ENCODE results near the gene MBD3L1. TPM values are rescaled to one million over a fixed set of nuclear protein-coding genes. Genes with fewer than 3 reads are reported as not detected.

MBD3L1 gene
- total and polyA plus RNA-seq, 2 donors (not counting 1 experiment from before 2014, with no cell fraction given), result not detected

GRCh38 chr19:8826371-8826770 lies 5.8 kb upstream of the MBD3L1 start:
- Histone ChIP-seq H3K4me3 (ENCODE audit: control extremely low read depth in 1 of 5, extremely low read depth in 1 of 5, insufficient read depth in 1 of 5, low read depth in 2 of 5, low read length in 4 of 5) (no peak overlapping the region), H3K27ac (ENCODE audit: low read length in 2 of 2) (no peak overlapping the region), H3K9me3 (ENCODE audit: control extremely low read depth in 1 of 3, control insufficient read depth in 2 of 3, insufficient read depth in 1 of 3, low read length in 2 of 3) (peaks cover 0 to 11% (median 0%) of the 10 kb centered on the region in 3 donors), H3K36me3 (replicated peaks in 1 of 2; ENCODE audit: control extremely low read depth in 1 of 2, control insufficient read depth in 1 of 2, extremely low read depth in 1 of 2, insufficient read depth in 2 of 2, low read length in 1 of 2) (peaks cover 2 to 31% of the 10 kb centered on the region in 2 experiments), H2AFZ (ENCODE audit: insufficient read depth, low read depth, low read length, poor library complexity, severe bottlenecking) (no peak overlapping the region), H3K4me1 (ENCODE audit: control insufficient read depth in 2 of 2, insufficient read depth in 2 of 2, low read length in 2 of 2) (peaks cover 4% of the 10 kb centered on the region in 2 donors), H3K79me2 (ENCODE audit: control insufficient read depth, insufficient read depth, low read length) (no peaks in the 10 kb centered on the region), H3K27me3 (replicated peaks in 1 of 4; ENCODE audit: control extremely low read depth in 1 of 4, control insufficient read depth in 3 of 4, insufficient read depth in 4 of 4, low read length in 3 of 4) (no peaks in the 10 kb centered on the region), H4K20me1 (ENCODE audit: control insufficient read depth, insufficient read depth, low read length, poor library complexity, severe bottlenecking) (no peaks in the 10 kb centered on the region), H3K9ac (ENCODE audit: low read length) (no peak overlapping the region), H3K4me2 (replicated peaks; ENCODE audit: low read depth, low read length, poor library complexity, severe bottlenecking) (no peak overlapping the region)
- H3K4me3 Mint-ChIP-seq, result no peak overlapping the region
- no peak for ATAC-seq (ENCODE audit: low read depth)
- ChIA-PET CTCF (no interaction called here), POLR2A (no interaction called here)
- no peak for DNase-seq
- 100% methylated on average over 3 of the region's 5 CpGs for WGBS (ENCODE audit: insufficient coverage)
- TF ChIP-seq EZH2 (IDR thresholded peaks at IDR 0.05; ENCODE audit: borderline replicate concordance, insufficient read depth, low read depth, low read length, poor library complexity, severe bottlenecking) (no peak), CTCF (IDR thresholded peaks at IDR 0.05) (no peak)
- peaks cover 4% of the 10 kb centered on the region for H3K4me1 Mint-ChIP-seq
- no peak overlapping the region for H3K27ac Mint-ChIP-seq
- intact Hi-C loops (cut with micrococcal nuclease), result no loop called here
- no peaks in the 10 kb centered on the region for H3K9me3 Mint-ChIP-seq (ENCODE audit: insufficient read depth)
- H3K27me3 Mint-ChIP-seq, result no peaks in the 10 kb centered on the region

GRCh38 chr19:8827277-8827676 lies 4.9 kb upstream of the MBD3L1 start:
- Histone ChIP-seq H4K20me1 (ENCODE audit: control insufficient read depth, insufficient read depth, low read length, poor library complexity, severe bottlenecking) (no peaks in the 10 kb centered on the region), H3K4me2 (replicated peaks; ENCODE audit: low read depth, low read length, poor library complexity, severe bottlenecking) (no peak overlapping the region), H3K27ac (ENCODE audit: low read length in 2 of 2) (no peak overlapping the region), H3K4me1 (ENCODE audit: control insufficient read depth in 2 of 2, insufficient read depth in 2 of 2, low read length in 2 of 2) (peaks cover 7 to 10% of the 10 kb centered on the region in 2 donors), H2AFZ (ENCODE audit: insufficient read depth, low read depth, low read length, poor library complexity, severe bottlenecking) (no peak overlapping the region), H3K79me2 (ENCODE audit: control insufficient read depth, insufficient read depth, low read length) (no peaks in the 10 kb centered on the region), H3K9me3 (ENCODE audit: control extremely low read depth in 1 of 3, control insufficient read depth in 2 of 3, insufficient read depth in 1 of 3, low read length in 2 of 3) (peaks cover 0 to 10% (median 0%) of the 10 kb centered on the region in 3 donors), H3K27me3 (replicated peaks in 1 of 4; ENCODE audit: control extremely low read depth in 1 of 4, control insufficient read depth in 3 of 4, insufficient read depth in 4 of 4, low read length in 3 of 4) (no peaks in the 10 kb centered on the region), H3K4me3 (ENCODE audit: control extremely low read depth in 1 of 5, extremely low read depth in 1 of 5, insufficient read depth in 1 of 5, low read depth in 2 of 5, low read length in 4 of 5) (no peak overlapping the region), H3K36me3 (replicated peaks in 1 of 2; ENCODE audit: control extremely low read depth in 1 of 2, control insufficient read depth in 1 of 2, extremely low read depth in 1 of 2, insufficient read depth in 2 of 2, low read length in 1 of 2) (peaks cover 2 to 23% of the 10 kb centered on the region in 2 experiments), H3K9ac (ENCODE audit: low read length) (no peak overlapping the region)
- ATAC-seq (ENCODE audit: low read depth) (no peak), DNase-seq (no peak)
- Mint-ChIP-seq H3K27me3 (no peaks in the 10 kb centered on the region), H3K27ac (no peak overlapping the region), H3K4me3 (no peak overlapping the region), H3K9me3 (ENCODE audit: insufficient read depth) (no peaks in the 10 kb centered on the region), H3K4me1 (peaks cover 8% of the 10 kb centered on the region)
- ChIA-PET CTCF (no interaction called here), POLR2A (no interaction called here)
- intact Hi-C loops (cut with micrococcal nuclease), result no loop called here
- TF ChIP-seq EZH2 (IDR thresholded peaks at IDR 0.05; ENCODE audit: borderline replicate concordance, insufficient read depth, low read depth, low read length, poor library complexity, severe bottlenecking) (no peak), CTCF (IDR thresholded peaks at IDR 0.05) (no peak)

Measured in B cell (primary cell).